Vagina (tissue), 2 donors: ENCODE data around the gene AGTPBP1.

Experiments used
- POLR2A ChIP-seq, 2 donors: fragments of 450-650 bp; IDR thresholded peaks; one replicate each; pipeline ENCODE4 v1.6.1; 2017; ENCODE audit warnings: antibody characterized with exemption in 2 of 2, mild to moderate bottlenecking in 2 of 2, moderate library complexity in 2 of 2
- TF ChIP-seq, protein P1 (sequence below), 3 experiments: fragments of 450-650 bp in 2 of 3; fragments of 200-600 bp in 1 of 3; sonication (generic) in 1 of 3; IDR thresholded peaks; one replicate each; pipeline ENCODE4 v1.5.1; 2017 to 2019; ENCODE audit warnings: antibody characterized with exemption in 3 of 3, mild to moderate bottlenecking in 2 of 3, moderate library complexity in 2 of 3

- TF ChIP-seq, protein P1, sequence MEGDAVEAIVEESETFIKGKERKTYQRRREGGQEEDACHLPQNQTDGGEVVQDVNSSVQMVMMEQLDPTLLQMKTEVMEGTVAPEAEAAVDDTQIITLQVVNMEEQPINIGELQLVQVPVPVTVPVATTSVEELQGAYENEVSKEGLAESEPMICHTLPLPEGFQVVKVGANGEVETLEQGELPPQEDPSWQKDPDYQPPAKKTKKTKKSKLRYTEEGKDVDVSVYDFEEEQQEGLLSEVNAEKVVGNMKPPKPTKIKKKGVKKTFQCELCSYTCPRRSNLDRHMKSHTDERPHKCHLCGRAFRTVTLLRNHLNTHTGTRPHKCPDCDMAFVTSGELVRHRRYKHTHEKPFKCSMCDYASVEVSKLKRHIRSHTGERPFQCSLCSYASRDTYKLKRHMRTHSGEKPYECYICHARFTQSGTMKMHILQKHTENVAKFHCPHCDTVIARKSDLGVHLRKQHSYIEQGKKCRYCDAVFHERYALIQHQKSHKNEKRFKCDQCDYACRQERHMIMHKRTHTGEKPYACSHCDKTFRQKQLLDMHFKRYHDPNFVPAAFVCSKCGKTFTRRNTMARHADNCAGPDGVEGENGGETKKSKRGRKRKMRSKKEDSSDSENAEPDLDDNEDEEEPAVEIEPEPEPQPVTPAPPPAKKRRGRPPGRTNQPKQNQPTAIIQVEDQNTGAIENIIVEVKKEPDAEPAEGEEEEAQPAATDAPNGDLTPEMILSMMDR (IDR thresholded peaks at IDR 0.05) = no peak
- TF ChIP-seq POLR2A (IDR thresholded peaks at IDR 0.05) = no peak
Measured at GRCh38 chr9:85676790-85677189, 65.0 kb downstream of the AGTPBP1 start.
